Activated gamma-delta T cell treated with anti-CD3 and anti-CD28 coated beads, Interleukin-2, amount 50 U/mL, for 16 hours (primary cell): ENCODE results near the gene KIF26B.

ENCODE experiments used
- DNase-seq: peaks from one replicate; pipeline ENCODE4 v3.0.0-alpha.2; 2020; ENCODE audit warnings: low read depth

KIF26B gene

DNA sequence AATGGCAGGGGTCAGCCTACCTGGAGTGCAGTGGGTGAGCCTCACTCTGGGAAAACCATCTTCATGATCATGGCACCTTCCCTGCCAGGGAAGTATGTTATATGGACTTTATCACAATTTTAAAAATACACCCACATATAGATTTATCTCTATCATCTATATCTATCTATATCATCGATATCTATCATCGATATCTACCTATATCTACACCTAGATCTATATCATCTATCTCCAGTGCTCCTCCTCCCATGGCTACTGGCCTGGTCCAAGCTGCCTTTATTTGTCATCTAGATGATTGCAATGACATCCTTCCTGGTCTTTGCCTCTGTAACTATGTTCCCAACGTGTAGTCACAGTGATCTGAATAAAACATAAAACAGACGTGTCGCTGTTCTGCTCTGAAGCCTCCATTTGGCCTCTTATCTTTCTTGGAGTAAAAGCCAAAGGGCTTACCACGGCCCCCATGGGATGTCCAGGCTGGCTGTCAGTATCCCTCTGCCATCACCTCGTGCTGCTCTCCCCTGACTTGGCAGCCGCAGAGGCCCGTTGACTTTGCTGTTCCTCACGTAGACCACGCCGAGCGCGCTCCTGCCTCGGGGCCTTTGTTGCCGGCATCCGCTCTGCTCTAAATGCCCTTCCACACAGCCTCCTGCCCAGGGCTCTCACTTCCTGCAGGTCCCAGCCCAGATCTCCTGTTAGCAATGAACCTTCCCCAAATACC is 20.6 kb upstream of the KIF26B start:
- no peak for DNase-seq

DNA sequence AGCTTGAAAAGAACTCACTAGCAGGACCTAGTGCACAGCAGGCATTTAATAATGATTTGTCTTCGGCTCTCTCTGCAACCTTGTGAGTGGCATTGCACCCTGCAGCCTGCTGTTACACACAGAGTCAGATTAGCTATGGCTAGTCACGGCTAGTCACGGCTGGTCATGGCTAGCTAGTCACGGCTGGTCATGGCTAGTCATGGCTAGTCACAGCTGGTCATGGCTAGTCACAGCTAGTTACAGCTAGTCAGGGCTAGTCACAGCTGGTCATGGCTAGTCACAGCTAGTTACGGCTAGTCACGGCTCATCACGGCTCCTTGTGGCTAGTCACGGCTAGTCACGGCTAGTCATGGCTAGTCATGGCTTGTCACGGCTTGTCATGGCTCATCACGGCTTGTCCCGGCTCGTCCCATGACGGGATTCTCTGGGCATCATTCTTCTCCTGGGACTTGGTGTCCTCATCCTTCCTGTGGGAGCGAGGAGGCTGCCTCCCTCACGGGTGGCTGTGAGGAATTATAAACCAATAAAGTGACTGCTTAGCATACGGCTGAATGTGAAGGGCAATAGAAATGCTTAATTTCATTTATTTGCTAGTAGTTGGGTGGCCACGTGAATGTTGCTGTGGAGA is 12.5 kb upstream of the KIF26B start:
- no peak for DNase-seq

GRCh38 chr1:245142976-245143375 is 11.8 kb upstream of the KIF26B start:
- no peak for DNase-seq

GRCh38 chr1:245143849-245144248 is 10.9 kb upstream of the KIF26B start:
- DNase-seq, result no peak

DNA sequence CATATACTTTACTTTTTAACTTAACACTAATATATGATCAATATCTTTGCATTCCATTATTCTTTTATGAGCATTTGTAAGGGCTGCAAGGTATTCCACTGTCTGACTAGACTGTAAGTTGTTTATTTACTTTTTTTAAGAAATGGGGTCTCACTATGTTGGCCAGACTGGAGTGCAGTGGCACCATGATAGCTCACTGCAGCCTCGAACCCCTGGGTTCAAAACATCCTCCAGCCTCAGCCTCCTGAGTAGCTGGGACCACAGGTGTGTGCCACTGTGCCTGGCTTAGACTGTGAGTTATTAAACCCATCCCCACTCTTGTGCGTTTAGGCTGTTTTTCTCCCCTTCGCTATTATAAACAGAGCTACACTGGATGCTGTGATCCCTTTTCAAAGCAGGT is 6.7 kb upstream of the KIF26B start:
- DNase-seq, result no peak

- DNase-seq, result no peak
Measured at GRCh38 chr1:245148861-245149260, 5.9 kb upstream of the KIF26B start.

DNA sequence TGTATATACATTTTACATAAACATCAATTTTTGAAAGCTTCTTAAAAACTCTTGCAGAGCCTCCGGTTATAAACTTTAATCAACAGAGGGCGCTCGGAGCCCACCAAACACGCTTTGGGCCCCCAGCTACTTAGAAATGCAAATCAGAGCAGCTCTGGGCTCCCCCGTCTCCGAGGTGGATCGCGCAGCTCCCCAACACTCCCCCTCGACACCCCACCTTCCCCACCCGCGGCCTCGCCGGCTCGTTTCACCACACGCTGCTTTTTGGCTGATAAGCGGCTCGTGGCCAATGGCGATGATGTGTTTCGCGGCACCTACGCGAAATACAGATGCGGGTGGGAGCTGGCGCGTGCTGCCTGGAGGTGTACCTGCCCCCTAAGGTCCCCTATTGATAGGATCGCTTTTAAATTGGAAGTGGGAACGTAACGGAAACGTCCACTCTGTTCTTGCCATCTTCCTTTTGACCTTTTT is 1.7 kb upstream of the KIF26B start:
- DNase-seq, result peak; percentile 36

DNA sequence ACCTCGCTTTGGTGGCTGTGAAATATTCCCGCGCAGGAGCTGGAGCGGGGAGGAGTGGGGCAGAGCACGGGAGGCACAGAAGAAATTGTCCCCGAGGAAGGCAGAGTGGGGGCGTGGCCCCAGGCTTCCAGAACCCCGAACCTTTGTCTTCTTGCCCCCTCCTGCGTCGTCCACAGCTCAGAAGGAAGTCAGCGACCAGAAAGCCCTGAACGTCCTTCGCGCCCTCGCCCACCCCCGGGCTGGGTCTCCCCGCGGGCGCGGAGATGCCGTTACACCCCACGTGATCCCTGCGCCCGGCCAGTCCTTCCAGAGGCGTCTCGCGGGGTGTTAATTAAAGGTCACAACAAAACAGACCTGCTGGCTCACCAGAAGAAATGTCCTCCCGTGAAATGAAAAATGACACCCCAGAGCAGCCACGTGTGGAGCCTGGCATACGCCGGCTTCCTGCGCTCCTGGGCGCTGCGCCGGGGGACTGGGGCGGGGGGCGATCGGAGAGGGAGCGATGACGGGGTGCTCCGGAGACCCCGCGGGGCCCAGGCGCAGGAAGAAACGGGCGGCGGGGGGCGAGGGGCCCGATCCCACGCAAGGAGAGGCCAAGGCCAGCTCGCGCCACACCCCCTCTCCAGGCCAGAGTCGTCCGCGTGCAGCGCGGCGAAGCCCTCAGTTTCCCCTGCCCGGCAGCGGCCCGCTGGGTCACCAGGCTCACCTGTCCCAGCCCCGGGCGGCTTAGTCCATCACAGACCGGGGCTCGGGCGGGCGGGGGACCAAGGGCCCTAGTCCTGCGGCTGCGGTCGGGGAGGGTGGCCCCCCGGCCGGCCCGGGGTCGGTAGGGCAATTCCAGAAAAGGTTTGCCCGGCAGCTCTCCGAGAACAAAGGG is 995 bp upstream of the KIF26B start:
- DNase-seq, result no peak

GRCh38 chr1:245155272-245156040 is 671 bp downstream of the KIF26B start:
- DNase-seq, result no peak

DNA sequence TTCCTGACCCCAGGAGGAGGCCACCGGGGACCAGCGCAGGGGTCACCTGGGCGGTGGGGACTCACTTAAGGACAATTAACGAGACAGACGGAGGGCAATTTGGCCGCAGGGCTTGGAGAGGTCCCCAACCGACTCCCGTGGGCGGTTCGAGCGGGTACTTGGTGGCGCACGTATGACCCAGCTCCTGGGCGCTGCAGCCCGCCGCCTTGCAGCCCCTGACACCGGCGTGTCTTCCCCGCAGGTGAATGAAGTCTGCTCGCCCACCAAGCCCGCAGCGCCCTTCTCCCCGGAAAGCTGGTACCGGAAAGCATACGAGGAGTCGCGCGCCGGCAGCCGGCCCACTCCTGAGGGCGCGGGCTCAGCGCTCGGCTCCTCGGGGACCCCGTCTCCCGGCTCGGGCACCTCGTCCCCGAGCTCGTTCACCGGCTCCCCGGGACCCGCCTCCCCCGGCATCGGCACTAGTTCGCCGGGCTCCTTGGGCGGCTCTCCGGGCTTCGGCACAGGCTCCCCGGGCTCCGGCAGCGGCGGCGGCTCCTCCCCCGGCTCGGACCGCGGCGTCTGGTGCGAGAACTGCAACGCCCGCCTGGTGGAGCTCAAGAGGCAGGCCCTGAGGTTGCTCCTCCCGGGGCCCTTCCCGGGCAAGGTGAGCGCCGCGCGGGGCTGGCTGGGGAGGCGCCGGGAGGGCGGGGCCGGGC is 1.4 kb downstream of the KIF26B start:
- DNase-seq, result peak; percentile 43

DNA sequence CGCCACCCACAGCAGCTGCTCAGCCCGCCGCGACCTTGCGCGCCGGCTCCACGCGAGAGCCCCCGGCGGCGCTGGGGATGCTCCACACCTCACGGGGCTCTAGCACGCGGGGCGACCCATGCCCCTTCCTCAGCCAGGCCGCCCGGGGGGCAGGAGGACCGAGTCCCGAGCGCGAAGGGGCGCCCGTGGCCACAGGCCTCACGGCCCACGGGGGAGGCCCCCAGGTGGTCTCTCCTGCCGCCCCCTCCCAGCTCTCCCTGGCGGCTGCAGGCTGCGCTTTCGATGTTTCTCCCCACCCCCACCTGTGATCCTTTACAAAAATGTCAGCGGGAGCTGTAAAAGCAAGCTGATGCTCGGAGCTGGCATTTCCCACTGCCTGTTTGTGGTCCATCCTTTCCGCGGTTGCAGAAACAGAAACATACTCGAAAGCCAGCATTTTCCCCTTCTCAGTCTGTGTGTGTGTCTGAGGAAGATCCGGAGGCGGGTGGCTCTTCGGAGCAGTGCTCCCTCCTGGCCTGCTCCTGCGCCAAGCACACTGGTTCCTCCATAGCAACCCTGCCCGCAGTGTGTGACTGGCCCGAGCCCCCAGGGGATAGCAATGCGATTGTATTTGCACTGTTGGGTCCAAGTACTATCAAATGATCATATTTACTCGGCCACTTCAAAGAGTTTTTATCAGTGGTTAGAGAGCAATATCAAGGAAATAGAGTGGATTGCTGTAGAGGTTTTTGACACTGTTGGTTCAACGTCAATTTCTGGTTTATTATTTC is 2.1 kb downstream of the KIF26B start:
- DNase-seq, result no peak

GRCh38 chr1:245158913-245159312 is 4.1 kb downstream of the KIF26B start:
- no peak for DNase-seq

DNA sequence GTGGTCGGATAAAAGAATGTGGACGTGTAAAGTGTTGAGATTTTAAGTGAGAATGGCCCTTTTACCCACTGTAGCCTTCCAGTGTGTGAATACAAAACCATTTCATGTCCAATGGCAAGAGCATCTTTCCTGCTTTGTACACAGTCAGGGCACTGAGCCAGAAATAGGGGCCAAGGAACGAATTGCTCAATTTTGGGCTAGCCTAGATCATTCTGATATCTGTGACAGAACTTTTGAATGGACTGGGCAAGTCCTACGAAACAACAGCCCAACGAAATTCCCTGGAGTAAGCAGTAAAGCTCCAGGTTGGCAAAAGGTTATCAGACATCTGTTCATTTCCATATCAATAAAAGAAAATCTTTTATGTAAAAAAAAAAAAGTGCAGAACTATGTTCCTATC is 5.5 kb downstream of the KIF26B start:
- no peak for DNase-seq

- DNase-seq, result no peak
Measured at GRCh38 chr1:245160741-245161400, 6.1 kb downstream of the KIF26B start.

DNA sequence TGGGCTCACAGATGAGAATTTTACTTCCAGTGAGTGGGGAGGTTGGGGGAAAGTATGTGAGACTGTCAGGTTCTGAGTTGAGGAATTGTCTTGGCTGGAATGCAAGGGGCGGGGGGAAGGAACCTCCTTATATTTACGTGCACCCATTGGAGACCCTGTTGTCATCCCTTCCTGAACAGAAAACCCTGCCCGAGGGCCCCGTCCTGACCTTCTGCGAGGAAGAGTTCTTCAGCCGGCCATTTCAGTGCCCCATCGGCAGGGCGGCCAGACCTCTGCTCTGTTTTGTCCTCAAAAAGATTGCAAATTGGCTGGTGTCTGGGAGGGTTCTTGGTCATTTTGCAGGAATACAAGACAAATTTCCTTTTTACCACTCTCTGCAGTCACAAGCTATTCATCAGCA is 7.1 kb downstream of the KIF26B start:
- DNase-seq, result no peak

GRCh38 chr1:245166471-245166885 is 11.7 kb downstream of the KIF26B start:
- no peak for DNase-seq

DNA sequence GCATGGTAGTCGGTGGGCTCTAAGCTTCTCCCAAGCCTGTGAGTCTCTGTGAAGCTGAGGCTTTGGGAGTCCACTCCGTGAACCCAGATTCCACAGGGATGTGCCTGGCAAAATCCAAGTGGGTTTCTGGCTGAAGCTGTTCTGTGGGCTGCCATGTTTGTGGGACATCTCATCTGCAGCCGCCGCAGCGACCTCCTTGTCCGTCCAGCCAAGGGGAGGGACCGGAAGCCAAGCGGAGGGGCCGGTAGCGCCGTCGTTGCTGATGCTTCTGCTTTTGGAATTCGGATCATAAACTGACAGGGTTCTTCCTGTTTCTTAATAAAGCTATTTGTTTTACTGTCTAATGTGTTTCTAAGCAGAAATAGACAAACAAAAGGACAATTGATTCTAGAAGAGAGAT is 13.3 kb downstream of the KIF26B start:
- DNase-seq, result no peak

GRCh38 chr1:245168906-245169305 is 14.1 kb downstream of the KIF26B start:
- DNase-seq, result no peak

DNA sequence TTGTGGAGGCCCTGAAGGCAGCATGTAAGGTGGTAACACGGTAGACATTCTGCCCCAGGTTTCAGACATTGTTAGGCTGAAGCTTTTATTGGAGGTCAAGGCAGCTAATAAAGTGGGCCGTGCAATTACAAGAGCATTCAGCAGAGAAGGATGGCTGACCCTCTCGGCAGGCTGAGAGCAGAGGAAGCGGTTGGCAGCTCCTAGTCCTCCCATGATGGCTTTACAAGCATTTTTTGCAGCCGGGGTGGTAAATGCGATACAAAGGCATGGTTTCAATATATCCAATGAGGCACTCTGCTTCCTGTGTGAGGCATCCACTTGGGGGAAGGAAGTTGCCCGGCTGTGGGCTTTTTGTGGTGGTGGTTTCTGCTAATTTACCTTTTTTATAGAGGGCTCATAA is 14.6 kb downstream of the KIF26B start:
- DNase-seq, result no peak

DNA sequence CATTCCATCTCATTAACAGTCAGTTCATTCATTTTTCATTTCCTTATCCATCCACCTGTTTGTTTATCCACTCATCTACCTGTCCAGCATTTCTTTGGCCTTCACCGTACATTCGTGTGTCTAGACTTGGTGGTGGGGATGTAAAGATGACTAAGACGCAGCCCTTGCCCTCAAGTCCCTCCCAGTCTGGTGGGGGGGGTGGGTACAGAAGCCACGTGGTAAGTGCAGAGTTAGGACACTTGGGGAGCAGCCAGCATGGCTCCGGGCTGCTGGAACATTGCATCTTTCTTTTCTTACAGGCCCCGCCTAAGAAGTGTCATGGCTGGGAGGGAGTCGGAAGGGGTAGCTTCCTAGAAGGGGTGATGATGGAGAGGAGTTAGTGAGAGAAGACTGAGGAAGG is 17.2 kb downstream of the KIF26B start:
- no peak for DNase-seq
